Neural cell (in vitro differentiated cells): Measurements from ENCODE around the gene HRH1.
"Not testable (repeated sequence)": the region's sequence is repeated elsewhere in the genome, so short reads cannot be mapped to it uniquely, and the experiment has no call there.

Experiments used
- CTCF ChIP-seq: fragments of 450-650 bp; IDR thresholded peaks from 2 replicates; pipeline ENCODE4 v1.5.1; 2014; ENCODE audit warnings: antibody characterized with exemption, mild to moderate bottlenecking, moderate library complexity; ENCODE audit not compliant: poor library complexity, severe bottlenecking
- EP300 ChIP-seq: fragments of 450-650 bp; conservative IDR thresholded peaks from 2 replicates; pipeline ENCODE4 v1.6.1; 2014; ENCODE audit warnings: antibody characterized with exemption, mild to moderate bottlenecking, moderate library complexity; ENCODE audit not compliant: poor library complexity, severe bottlenecking
- EZH2 ChIP-seq: fragments of 200-600, 300-800 bp; shearing (Covaris generic), sonication (generic); IDR thresholded peaks from 2 replicates; pipeline ENCODE4 v1.6.1; 2014; ENCODE audit warnings: antibody characterized with exemption, low read length, borderline replicate concordance, mild to moderate bottlenecking; ENCODE audit not compliant: insufficient read depth, poor library complexity, severe bottlenecking
- POLR2AphosphoS5 ChIP-seq: IDR thresholded peaks from 2 replicates; pipeline ENCODE4 v1.6.1; 2012
- RAD21 ChIP-seq: fragments of 450-650 bp; conservative IDR thresholded peaks from 2 replicates; pipeline ENCODE4 v1.6.1; 2014; ENCODE audit warnings: antibody characterized with exemption, mild to moderate bottlenecking, moderate library complexity

- TF ChIP-seq CTCF, EZH2, EP300, RAD21, POLR2AphosphoS5: not testable (repeated sequence)
Measured at GRCh38 chr3:11217370-11217769, 63.1 kb downstream of the HRH1 start.
